ENCODE measurements around the gene KIR3DL3.

- TF ChIP-seq CTCF (IDR thresholded peaks at IDR 0.05) (no peak), ZFX (IDR thresholded peaks at IDR 0.05; ENCODE audit: borderline replicate concordance) (no peak)
Observed at GRCh38 chr19:54684527-54684926, 39.7 kb upstream of the KIR3DL3 start.

Measured in 22Rv1 (cell line).